Adipocyte (in vitro differentiated cells): ENCODE measurements around the gene INO80D.
"Not testable (repeated sequence)": the region's sequence is repeated elsewhere in the genome, so short reads cannot be mapped to it uniquely, and the experiment has no call there.

Source experiments
- DNase-seq: peaks from one replicate; pipeline ENCODE4 v3.0.0-alpha.2; 2015; ENCODE audit warnings: low read depth
- H3K27me3 ChIP-seq: replicated peaks from 2 replicates; pipeline ENCODE4 v1.7.0; 2013; ENCODE audit warnings: mild to moderate bottlenecking, low read length, moderate library complexity; ENCODE audit not compliant: control insufficient read depth, insufficient read depth
- H3K36me3 ChIP-seq: 2 replicates; pipeline ENCODE4 v1.7.0; 2013; ENCODE audit warnings: low read length, mild to moderate bottlenecking, moderate library complexity; ENCODE audit not compliant: control insufficient read depth, insufficient read depth, severe bottlenecking
- H3K4me1 ChIP-seq: 2 replicates; pipeline ENCODE4 v1.7.0; 2013; ENCODE audit warnings: mild to moderate bottlenecking, low read length, moderate library complexity; ENCODE audit not compliant: control insufficient read depth, insufficient read depth
- H3K4me3 ChIP-seq: 2 replicates; pipeline ENCODE4 v1.7.0; 2013; ENCODE audit warnings: mild to moderate bottlenecking, low read length, moderate library complexity
- H3K9ac ChIP-seq: 2 replicates; pipeline ENCODE4 v1.7.0; 2013; ENCODE audit warnings: mild to moderate bottlenecking, low read length, moderate library complexity
- H3K9me3 ChIP-seq: 2 replicates; pipeline ENCODE4 v1.7.0; 2013; ENCODE audit warnings: mild to moderate bottlenecking, low read length, moderate library complexity; ENCODE audit not compliant: control insufficient read depth

The INO80D gene

DNA sequence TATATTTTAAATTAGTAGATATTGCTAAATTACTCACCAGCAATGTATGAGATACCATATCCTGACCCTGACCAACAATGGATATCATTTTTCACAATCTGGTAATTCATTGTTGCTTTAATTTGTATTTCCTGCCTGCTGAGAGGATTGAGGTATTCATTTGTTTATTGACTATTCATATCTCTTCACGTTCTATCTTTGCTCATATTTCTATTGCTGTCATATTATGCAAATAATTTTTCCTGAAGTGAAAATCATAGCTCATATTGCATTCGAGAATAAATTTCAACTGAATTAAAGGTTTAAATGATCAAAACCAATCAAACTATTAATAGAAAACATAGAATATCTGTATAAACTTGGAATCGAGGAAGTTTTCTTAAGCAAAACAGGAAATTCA is 31.0 kb downstream of the INO80D start:
- H3K4me1 ChIP-seq = no peaks in the 10 kb centered on the region
- H3K27me3 ChIP-seq = no peaks in the 10 kb centered on the region
- H3K4me3 ChIP-seq = no peak overlapping the region
- no peaks in the 10 kb centered on the region for H3K9me3 ChIP-seq
- DNase-seq = no peak
- H3K36me3 ChIP-seq = peaks cover 29% of the 10 kb centered on the region
- H3K9ac ChIP-seq = no peak overlapping the region

DNA sequence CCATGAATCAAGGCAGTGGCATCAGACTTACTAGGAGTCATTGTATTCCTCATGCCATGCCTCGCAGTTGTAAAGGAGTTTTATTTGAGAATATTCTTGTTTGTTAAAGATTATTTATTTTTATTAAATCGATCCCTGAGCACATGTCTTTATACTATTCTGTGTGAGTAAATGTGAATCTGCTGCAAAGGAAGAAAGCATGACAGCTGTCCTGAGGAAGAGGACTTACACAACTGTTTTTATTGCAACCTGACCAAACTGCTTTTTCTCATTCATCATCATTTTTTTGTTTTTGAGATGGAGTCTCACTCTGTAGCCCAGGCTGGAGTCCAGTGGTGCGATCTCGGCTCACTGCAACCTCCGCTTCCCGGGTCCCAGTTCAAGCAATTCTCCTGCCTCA is 34.1 kb downstream of the INO80D start:
- no peaks in the 10 kb centered on the region for H3K9me3 ChIP-seq
- H3K9ac ChIP-seq = no peak overlapping the region
- no peak overlapping the region for H3K4me3 ChIP-seq
- peaks cover 16% of the 10 kb centered on the region for H3K36me3 ChIP-seq
- H3K4me1 ChIP-seq = no peaks in the 10 kb centered on the region
- no peak for DNase-seq
- H3K27me3 ChIP-seq = no peaks in the 10 kb centered on the region

DNA sequence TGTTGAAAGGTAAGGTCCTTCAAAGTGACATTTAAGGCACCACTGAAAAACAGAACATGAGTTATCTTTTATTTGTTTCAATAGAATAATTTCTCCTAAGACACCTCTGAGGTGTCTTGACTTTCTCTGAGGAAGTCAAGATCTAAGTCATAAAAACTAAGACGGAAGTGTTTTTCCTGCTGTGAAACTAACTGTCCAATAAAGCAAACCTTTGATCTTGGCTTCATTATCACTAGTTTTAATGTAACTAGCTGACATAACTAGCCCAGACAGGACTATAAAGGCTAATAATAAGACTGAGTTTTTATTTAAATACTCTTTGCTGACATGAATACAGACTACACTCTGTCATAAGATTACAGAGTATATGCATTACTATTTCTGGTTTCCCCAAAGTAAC is 36.6 kb downstream of the INO80D start:
- Histone ChIP-seq H3K9ac (no peak overlapping the region), H3K9me3 (no peaks in the 10 kb centered on the region), H3K4me1 (no peaks in the 10 kb centered on the region), H3K27me3 (no peaks in the 10 kb centered on the region), H3K4me3 (no peak overlapping the region), H3K36me3 (peaks cover 19% of the 10 kb centered on the region)
- DNase-seq = no peak

DNA sequence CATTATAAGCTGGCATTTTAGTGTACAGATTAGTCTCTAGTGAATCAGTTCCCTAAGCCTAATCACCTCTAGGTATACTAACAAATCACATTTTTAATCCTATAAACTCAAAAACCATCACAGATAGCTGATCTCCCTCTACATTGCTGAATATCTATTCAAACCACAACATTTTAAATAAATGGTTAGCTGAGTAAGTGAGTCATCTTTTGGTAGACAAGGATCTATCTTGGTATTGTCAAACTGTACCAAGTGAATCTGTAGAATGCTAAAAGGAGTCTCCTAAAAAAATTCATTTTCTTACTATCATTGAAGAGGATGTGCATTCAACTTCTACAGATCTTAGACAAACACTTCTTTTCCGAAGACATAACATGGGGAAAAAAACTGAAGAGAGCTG is 40.7 kb downstream of the INO80D start:
- DNase-seq = peak; percentile 12
- Histone ChIP-seq H3K36me3 (peaks cover 32% of the 10 kb centered on the region), H3K4me1 (no peaks in the 10 kb centered on the region), H3K9me3 (no peaks in the 10 kb centered on the region), H3K27me3 (no peaks in the 10 kb centered on the region), H3K9ac (no peak overlapping the region), H3K4me3 (no peak overlapping the region)

DNA sequence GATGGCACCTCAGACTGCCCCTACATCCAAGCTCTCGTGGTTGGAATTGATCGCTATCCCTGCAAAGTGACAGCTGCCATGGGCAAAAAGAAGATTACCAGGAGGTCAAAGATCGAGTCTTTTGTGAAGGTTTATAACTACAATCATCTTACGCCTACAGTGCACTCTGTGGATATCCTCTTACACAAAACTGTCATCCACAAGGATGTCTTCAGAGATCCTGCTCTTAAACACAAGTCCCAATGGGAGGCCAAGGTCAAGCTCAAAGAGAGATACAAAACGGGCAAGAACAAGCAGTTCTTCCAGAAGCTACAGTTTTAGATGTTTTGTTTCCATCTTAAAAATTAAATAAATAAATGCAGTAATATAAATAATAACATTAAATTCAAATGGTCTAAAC is 45.4 kb downstream of the INO80D start:
- no peaks in the 10 kb centered on the region for H3K4me1 ChIP-seq

DNA sequence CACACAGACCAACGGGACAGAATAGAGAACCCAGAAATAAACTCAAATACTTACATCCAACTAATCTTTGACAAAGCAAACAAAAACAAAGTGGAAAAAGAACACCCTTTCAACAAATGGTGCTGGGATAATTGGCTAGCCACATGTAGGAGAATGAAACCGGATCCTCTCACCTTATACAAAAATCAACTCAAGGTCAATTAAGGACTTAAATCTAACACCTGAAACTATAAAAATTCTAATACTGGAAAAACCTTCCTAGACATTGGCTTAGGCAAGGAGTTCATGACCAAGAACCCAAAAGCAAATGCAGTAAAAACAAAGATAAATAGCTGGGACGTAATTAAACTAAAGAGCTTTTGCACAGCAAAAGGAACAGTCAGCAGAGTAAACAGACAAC is 50.6 kb downstream of the INO80D start:
- H3K4me1 ChIP-seq, H3K4me3 ChIP-seq, H3K9ac ChIP-seq, DNase-seq, H3K27me3 ChIP-seq, H3K9me3 ChIP-seq: not testable (repeated sequence)
- H3K36me3 ChIP-seq = peaks cover 23% of the 10 kb centered on the region

More for the DNA sequence above, 45.4 kb downstream of the INO80D start:
- Histone ChIP-seq H3K27me3 (no peaks in the 10 kb centered on the region), H3K4me3 (no peak overlapping the region), H3K9ac (no peak overlapping the region), H3K9me3 (no peaks in the 10 kb centered on the region), H3K36me3 (peaks cover 37% of the 10 kb centered on the region)
- DNase-seq = no peak

DNA sequence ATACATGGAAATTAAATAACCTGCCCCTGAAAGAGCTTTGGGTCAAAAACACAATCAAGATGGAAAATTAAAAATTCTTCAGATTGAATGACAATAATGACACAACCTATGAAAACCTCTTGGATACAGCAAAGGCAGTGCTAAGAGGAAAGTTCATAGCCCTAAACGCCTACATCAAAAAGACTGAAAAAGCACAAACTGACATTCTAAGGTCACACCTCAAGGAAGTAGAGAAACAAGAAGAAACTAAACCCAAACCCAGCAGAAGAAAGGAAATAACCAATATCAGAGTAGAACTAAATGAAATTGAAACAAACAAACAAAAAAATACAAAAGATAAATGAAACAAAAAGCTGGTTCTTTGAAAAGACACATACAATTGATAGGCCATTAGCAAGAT is 52.5 kb downstream of the INO80D start:
- H3K9ac ChIP-seq, H3K4me3 ChIP-seq, H3K27me3 ChIP-seq, H3K4me1 ChIP-seq, H3K9me3 ChIP-seq, DNase-seq: not testable (repeated sequence)
- H3K36me3 ChIP-seq = peaks cover 18% of the 10 kb centered on the region

DNA sequence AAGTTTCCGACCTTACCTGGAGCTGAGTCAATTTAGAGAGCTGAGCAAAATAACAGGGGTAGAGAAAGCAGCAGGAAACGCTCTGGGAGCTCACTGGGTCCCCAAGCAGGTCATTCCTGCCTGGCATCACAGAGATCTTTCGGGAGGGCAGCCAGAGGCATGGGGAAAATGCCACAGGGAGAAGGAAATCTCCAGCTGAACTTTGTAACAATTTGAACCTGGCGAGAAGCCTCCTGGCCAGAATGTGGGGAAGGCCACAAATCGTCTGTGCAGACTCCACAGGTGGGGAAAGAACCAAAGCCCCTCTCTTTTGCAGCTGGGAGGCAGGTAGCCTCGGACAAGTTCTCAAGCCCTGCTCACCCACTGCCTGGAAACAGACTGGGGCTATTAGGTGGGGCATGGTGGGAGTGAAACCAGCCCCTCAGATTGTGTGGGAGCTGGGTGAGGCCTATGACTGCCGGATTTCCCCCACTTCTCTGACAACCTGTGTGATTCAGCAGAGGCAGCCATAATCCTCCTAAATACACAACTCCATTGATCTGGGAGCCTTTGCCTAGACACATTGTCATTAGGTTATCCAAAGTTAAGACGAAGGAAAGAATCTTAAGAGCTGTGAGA is 53.9 kb downstream of the INO80D start:
- Histone ChIP-seq H3K27me3 (no peaks in the 10 kb centered on the region), H3K4me1 (no peaks in the 10 kb centered on the region), H3K36me3 (peaks cover 15% of the 10 kb centered on the region), H3K9me3 (peaks cover 9% of the 10 kb centered on the region), H3K9ac (no peak overlapping the region), H3K4me3 (no peak overlapping the region)
- DNase-seq = no peak

DNA sequence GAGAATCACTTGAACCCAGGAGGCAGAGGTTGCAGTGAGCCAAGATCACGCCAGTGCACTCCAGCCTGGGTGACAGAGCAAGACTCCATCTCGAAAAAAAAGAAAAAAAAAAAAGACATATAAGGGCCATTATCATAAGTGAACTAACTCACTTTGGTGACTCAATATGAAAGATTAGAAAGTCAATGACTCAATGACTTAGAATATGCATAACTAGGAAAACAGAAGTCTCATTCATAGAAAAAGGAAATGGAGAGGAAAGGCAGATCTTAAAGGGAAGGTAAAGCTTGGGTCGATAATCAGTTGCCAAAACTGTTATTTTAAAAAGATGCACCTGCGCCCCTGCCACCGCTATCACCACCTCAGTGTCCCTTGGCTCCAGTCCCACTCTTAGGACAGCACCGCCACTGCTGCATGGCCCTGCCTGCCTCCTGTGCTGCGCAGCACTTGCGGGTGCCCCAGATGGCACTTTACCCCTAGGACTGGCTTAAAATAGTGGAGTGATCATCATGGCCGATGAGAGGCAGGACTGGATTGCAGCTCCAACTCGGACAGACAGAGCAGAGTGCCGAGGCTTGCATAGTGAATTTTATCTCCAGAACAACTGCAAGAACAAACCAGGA is 54.7 kb downstream of the INO80D start:
- Histone ChIP-seq H3K4me1 (no peaks in the 10 kb centered on the region), H3K9ac (no peak overlapping the region), H3K9me3 (peaks cover 9% of the 10 kb centered on the region), H3K36me3 (peaks cover 15% of the 10 kb centered on the region), H3K4me3 (no peak overlapping the region), H3K27me3 (no peaks in the 10 kb centered on the region)
- no peak for DNase-seq

DNA sequence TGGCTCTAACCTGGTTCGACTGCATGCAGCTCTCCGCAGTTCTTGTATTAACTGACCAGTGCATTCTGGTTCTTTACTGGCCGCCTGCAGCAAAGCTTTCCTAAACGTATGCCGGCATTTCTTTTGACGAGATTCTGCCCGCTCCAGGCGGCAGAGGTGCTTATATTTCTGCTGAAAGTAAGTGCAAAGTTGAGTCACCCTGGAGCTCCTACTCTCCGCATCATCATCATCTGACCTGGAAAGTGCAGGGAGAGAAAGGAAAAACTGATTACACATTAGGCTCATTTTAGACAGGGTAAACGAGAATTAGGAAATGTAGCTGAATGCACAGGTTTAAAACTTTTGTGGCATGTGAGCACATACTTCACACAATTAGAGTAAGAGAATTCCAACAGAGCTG is 57.9 kb downstream of the INO80D start:
- Histone ChIP-seq H3K27me3 (no peaks in the 10 kb centered on the region), H3K4me3 (no peak overlapping the region), H3K36me3 (peaks cover 15% of the 10 kb centered on the region), H3K9ac (no peak overlapping the region), H3K4me1 (no peaks in the 10 kb centered on the region), H3K9me3 (peaks cover 9% of the 10 kb centered on the region)
- no peak for DNase-seq

DNA sequence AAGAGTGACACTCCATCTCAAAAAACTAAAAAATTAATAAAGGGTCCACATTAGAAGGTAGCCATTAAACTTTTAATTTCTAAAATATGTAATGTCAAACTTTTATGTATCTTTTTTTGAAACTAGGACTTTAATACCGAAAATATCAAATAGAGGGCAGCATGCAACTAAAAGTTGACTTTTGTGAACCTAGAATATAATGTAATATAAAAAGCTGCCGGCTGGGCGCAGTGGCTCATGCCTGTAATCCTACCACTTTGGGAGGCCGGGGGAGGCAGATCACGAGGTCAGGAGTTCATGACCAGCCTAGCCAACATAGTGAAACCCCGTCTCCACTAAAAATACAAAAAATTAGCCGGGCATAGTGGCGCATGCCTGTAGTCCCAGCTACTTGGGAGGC is 62.8 kb downstream of the INO80D start:
- no peaks in the 10 kb centered on the region for H3K9me3 ChIP-seq
- H3K9ac ChIP-seq = no peak overlapping the region
- no peak overlapping the region for H3K4me3 ChIP-seq
- peak; percentile 11 for DNase-seq
- peaks cover 23% of the 10 kb centered on the region for H3K36me3 ChIP-seq
- no peaks in the 10 kb centered on the region for H3K27me3 ChIP-seq
- no peaks in the 10 kb centered on the region for H3K4me1 ChIP-seq

DNA sequence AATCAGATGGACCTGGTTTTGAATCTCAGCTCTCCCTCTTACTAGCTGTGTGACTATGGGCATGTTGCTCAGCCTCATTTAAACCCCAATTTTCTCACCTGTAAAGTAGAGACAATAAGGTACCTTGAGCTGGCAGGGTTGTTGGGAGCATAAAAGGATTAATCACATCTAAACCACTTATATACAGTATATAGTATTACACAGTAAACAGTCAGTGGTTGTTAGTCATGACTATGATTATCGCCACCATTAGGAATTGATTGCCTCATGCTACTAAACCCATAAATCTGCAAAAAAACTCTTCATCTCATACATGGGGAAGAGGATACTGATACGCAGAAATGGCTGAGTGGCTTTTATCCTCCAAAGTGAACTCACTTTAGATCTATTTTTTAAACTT is 65.8 kb downstream of the INO80D start:
- no peaks in the 10 kb centered on the region for H3K9me3 ChIP-seq
- no peaks in the 10 kb centered on the region for H3K4me1 ChIP-seq
- H3K27me3 ChIP-seq = no peaks in the 10 kb centered on the region
- no peak overlapping the region for H3K4me3 ChIP-seq
- H3K9ac ChIP-seq = no peak overlapping the region
- H3K36me3 ChIP-seq = peaks cover 46% of the 10 kb centered on the region
- no peak for DNase-seq
